HUDEP-2 (cell line): Measurements from ENCODE around the gene PRX.
A peak's percentile ranks its signal among the peaks of the same experiment; 100 is the strongest.

Experiments used
- DNase-seq, 76 experiments: peaks; one replicate each; lab custom pipeline; 2025; ENCODE audit not compliant: unreplicated experiment in 76 of 76; lab: John Stamatoyannopoulos, UW

Gene PRX

GRCh38 chr19:40367577-40368434 is 45.4 kb downstream of the PRX start:
- DNase-seq: no peak

- DNase-seq: peak in 23 of 76 experiments; percentile 5 to 75 (median 33)
These were observed 46.2 kb downstream of the PRX start for GRCh38 chr19:40366697-40367561.

- peak in 74 of 76 experiments; percentile 26 to 98 (median 88) for DNase-seq
These were observed 47.4 kb downstream of the PRX start for GRCh38 chr19:40365613-40366401.

GRCh38 chr19:40365010-40365409 is 48.2 kb downstream of the PRX start:
- peak in 7 of 76 experiments; percentile 18 to 47 (median 36) for DNase-seq

- peak in 43 of 76 experiments; percentile 9 to 71 (median 31) for DNase-seq
These were observed 50.1 kb downstream of the PRX start for GRCh38 chr19:40363069-40363468.

GRCh38 chr19:40362160-40362559 is 51.0 kb downstream of the PRX start:
- DNase-seq: no peak

- no peak for DNase-seq
These were observed 52.4 kb downstream of the PRX start for GRCh38 chr19:40360708-40361241.

- DNase-seq: no peak
These were observed 53.0 kb downstream of the PRX start for GRCh38 chr19:40360020-40360707.

GRCh38 chr19:40358773-40359172 is 54.4 kb downstream of the PRX start:
- DNase-seq: no peak

- no peak for DNase-seq
These were observed 55.5 kb downstream of the PRX start for GRCh38 chr19:40357640-40358039.

GRCh38 chr19:40356681-40357595 is 56.2 kb downstream of the PRX start:
- DNase-seq: no peak

GRCh38 chr19:40355975-40356680 is 57.0 kb downstream of the PRX start:
- DNase-seq: no peak

- peak in 2 of 76 experiments; percentile 28 to 42 for DNase-seq
These were observed 64.1 kb downstream of the PRX start for GRCh38 chr19:40348961-40349507.

- DNase-seq: peak; percentile 80 to 100 (median 100)
These were observed 64.9 kb downstream of the PRX start, which contains the start of the genes C19orf47 and PLD3 for GRCh38 chr19:40348125-40348913. TSS of gene C19orf47 (minus strand) at chr19:40348397. CDS start at chr19:40341857, 6,540 bp downstream. TSS of gene PLD3 (plus strand) at chr19:40348695. CDS start at chr19:40366484, 17,789 bp downstream.

- no peak for DNase-seq
These were observed 68.8 kb downstream of the PRX start for GRCh38 chr19:40344422-40344821.
